IMR-90 (cell line): ENCODE measurements around the gene CNNM3. TPM values are rescaled to one million over a fixed set of nuclear protein-coding genes. Genes with fewer than 3 reads are reported as not detected.
A peak's percentile ranks its signal among the peaks of the same experiment; 100 is the strongest.

Experiments
- ATAC-seq: fragments of 200-7000 bp; cut with Tn5 transposase; 2 replicates; pipeline ENCODE4 v1.9.1; 2020; ENCODE audit warnings: low read depth, mild to moderate bottlenecking, moderate library complexity
- BruUV-seq: library from RNA; stranded (reverse); fragments of 400-500 nt; replicated peaks from 2 replicates; lab custom pipeline; 2021; lab: Mats Ljungman, UMichigan
- CTCF ChIA-PET: fragments of 300-600 bp; formaldehyde crosslinking; extraction: SDS; loops from one replicate; lab custom pipeline; 2021; ENCODE audit warnings: antibody characterized with exemption; lab: Yijun Ruan, JAX
- POLR2A ChIA-PET: fragments of 300-600 bp; sonication (Branson Sonifier 250); formaldehyde crosslinking; loops from one replicate; lab custom pipeline; 2022; ENCODE audit warnings: antibody characterized with exemption; ENCODE audit not compliant: unreplicated experiment; lab: Charles Lee
- DNase-seq: peaks from one replicate; pipeline ENCODE4 v3.0.0; 2013
- H2AFZ ChIP-seq: replicated peaks from 2 replicates; pipeline ENCODE3; 2013; ENCODE audit warnings: low read length, mild to moderate bottlenecking; ENCODE audit not compliant: poor library complexity
- H2AK5ac ChIP-seq: 2 replicates; pipeline ENCODE4 v1.6.1; 2013; ENCODE audit warnings: low read depth, low read length, inconsistent platforms
- H2AK9ac ChIP-seq: replicated peaks from 2 replicates; pipeline ENCODE3; 2013; ENCODE audit warnings: mild to moderate bottlenecking, low read depth, low read length, moderate library complexity; ENCODE audit not compliant: poor library complexity
- H2BK120ac ChIP-seq: 2 replicates; pipeline ENCODE4 v1.6.1; 2013; ENCODE audit warnings: low read depth, low read length, inconsistent platforms
- H2BK15ac ChIP-seq: 3 replicates; pipeline ENCODE4 v1.6.1; 2013; ENCODE audit warnings: low read depth, low read length, inconsistent platforms
- H2BK20ac ChIP-seq: 2 replicates; pipeline ENCODE4 v1.6.1; 2013; ENCODE audit warnings: low read depth, mild to moderate bottlenecking, inconsistent platforms, low read length, moderate library complexity
- H2BK5ac ChIP-seq: 2 replicates; pipeline ENCODE4 v1.6.1; 2013; ENCODE audit warnings: mild to moderate bottlenecking, low read depth, low read length, inconsistent platforms; ENCODE audit not compliant: poor library complexity, severe bottlenecking
- H3K14ac ChIP-seq: replicated peaks from 2 replicates; pipeline ENCODE4 v1.6.1; 2013; ENCODE audit warnings: low read depth, low read length, inconsistent platforms
- H3K18ac ChIP-seq: 2 replicates; pipeline ENCODE4 v1.6.1; 2013; ENCODE audit warnings: low read depth, low read length, control low read depth
- H3K23ac ChIP-seq: 2 replicates; pipeline ENCODE4 v1.6.1; 2013; ENCODE audit warnings: low read depth, low read length, inconsistent platforms
- H3K27ac ChIP-seq: 2 replicates; pipeline ENCODE4 v1.5.1; 2013; ENCODE audit warnings: mild to moderate bottlenecking, control low read depth, low read length; ENCODE audit not compliant: insufficient read depth
- H3K27me3 ChIP-seq: 2 replicates; pipeline ENCODE4 v1.6.1; 2013; ENCODE audit warnings: low read length; ENCODE audit not compliant: control insufficient read depth, insufficient read depth
- H3K36me3 ChIP-seq: 2 replicates; pipeline ENCODE4 v1.6.1; 2013; ENCODE audit warnings: low read length, mixed read lengths; ENCODE audit not compliant: control insufficient read depth, insufficient read depth
- H3K4ac ChIP-seq: 2 replicates; pipeline ENCODE4 v1.6.1; 2013; ENCODE audit warnings: low read depth, low read length, inconsistent platforms
- H3K4me1 ChIP-seq: 2 replicates; pipeline ENCODE4 v1.6.1; 2013; ENCODE audit warnings: low read length, mixed read lengths; ENCODE audit not compliant: control insufficient read depth, insufficient read depth
- H3K4me2 ChIP-seq: 2 replicates; pipeline ENCODE4 v1.6.1; 2013; ENCODE audit warnings: low read depth, mild to moderate bottlenecking, control low read depth, low read length, moderate library complexity
- H3K4me3 ChIP-seq: 2 replicates; pipeline ENCODE4 v1.5.1; 2013; ENCODE audit warnings: low read depth, mild to moderate bottlenecking, control low read depth, low read length, moderate library complexity; ENCODE audit not compliant: insufficient read depth
- H3K56ac ChIP-seq: 2 replicates; pipeline ENCODE4 v1.6.1; 2013; ENCODE audit warnings: low read length, inconsistent platforms; ENCODE audit not compliant: insufficient read depth; ENCODE audit errors: extremely low read depth
- H3K79me1 ChIP-seq, 2 experiments: 2 replicates each; pipeline ENCODE4 v1.6.1; 2013; ENCODE audit warnings: low read length in 2 of 2, inconsistent platforms in 1 of 2, low read depth in 1 of 2
- H3K9ac ChIP-seq: 2 replicates; pipeline ENCODE4 v1.6.1; 2013; ENCODE audit warnings: low read depth, low read length, control low read depth
- H3K9me1 ChIP-seq: 2 replicates; pipeline ENCODE4 v1.6.1; 2013; ENCODE audit warnings: low read length, inconsistent platforms; ENCODE audit not compliant: insufficient read depth
- H3K9me3 ChIP-seq: 2 replicates; pipeline ENCODE4 v1.6.1; 2013; ENCODE audit warnings: low read length; ENCODE audit not compliant: control insufficient read depth, insufficient read depth
- H4K20me1 ChIP-seq: 2 replicates; pipeline ENCODE4 v1.6.1; 2013; ENCODE audit warnings: low read length, inconsistent platforms; ENCODE audit not compliant: insufficient read depth
- H4K5ac ChIP-seq: 2 replicates; pipeline ENCODE4 v1.6.1; 2013; ENCODE audit warnings: mild to moderate bottlenecking, low read depth, low read length, control low read depth
- H4K8ac ChIP-seq, 2 experiments: 2 replicates each; pipeline ENCODE4 v1.6.1; 2013; ENCODE audit warnings: low read depth in 2 of 2, low read length in 2 of 2, control low read depth in 1 of 2, inconsistent platforms in 1 of 2
- H4K91ac ChIP-seq: 2 replicates; pipeline ENCODE4 v1.6.1; 2013; ENCODE audit warnings: low read depth, low read length, inconsistent platforms; ENCODE audit not compliant: insufficient read depth
- BHLHE40 ChIP-seq: fragments of 150-350 bp; IDR thresholded peaks from 2 replicates; pipeline ENCODE4 v1.6.1; 2016; ENCODE audit warnings: mild to moderate bottlenecking, low read depth, low read length
- CHD1 ChIP-seq: IDR thresholded peaks from 2 replicates; pipeline ENCODE4 v1.6.1; 2012; ENCODE audit warnings: low read depth, low read length, improper control_type of control experiment
- CTCF ChIP-seq: conservative IDR thresholded peaks from 2 replicates; pipeline ENCODE4 v1.5.1; 2012; ENCODE audit warnings: mild to moderate bottlenecking, low read depth, low read length, improper control_type of control experiment
- ELK1 ChIP-seq: fragments of 150-350 bp; IDR thresholded peaks from 2 replicates; pipeline ENCODE4 v1.6.1; 2016; ENCODE audit warnings: low read depth, mild to moderate bottlenecking, low read length, moderate library complexity, borderline replicate concordance
- FOS ChIP-seq: fragments of 150-350 bp; IDR thresholded peaks from 2 replicates; pipeline ENCODE4 v1.6.1; 2016; ENCODE audit warnings: low read depth, low read length
- MAZ ChIP-seq: IDR thresholded peaks from 2 replicates; pipeline ENCODE4 v1.6.1; 2012; ENCODE audit warnings: low read depth, mild to moderate bottlenecking, low read length, improper control_type of control experiment, moderate library complexity, borderline replicate concordance
- MXI1 ChIP-seq: IDR thresholded peaks from 2 replicates; pipeline ENCODE4 v1.6.1; 2012; ENCODE audit warnings: low read depth, mild to moderate bottlenecking, low read length, moderate library complexity, borderline replicate concordance
- NFE2L2 ChIP-seq: fragments of 150-350 bp; IDR thresholded peaks from 2 replicates; pipeline ENCODE4 v1.6.1; 2016; ENCODE audit warnings: low read depth, mild to moderate bottlenecking, low read length
- POLR2A ChIP-seq: IDR thresholded peaks from 2 replicates; pipeline ENCODE4 v1.6.1; 2012; ENCODE audit warnings: mild to moderate bottlenecking, low read depth, low read length
- RAD21 ChIP-seq: IDR thresholded peaks from 2 replicates; pipeline ENCODE4 v1.6.1; 2012; ENCODE audit warnings: low read length, improper control_type of control experiment
- RCOR1 ChIP-seq: IDR thresholded peaks from 2 replicates; pipeline ENCODE4 v1.6.1; 2012; ENCODE audit warnings: mild to moderate bottlenecking, low read length, improper control_type of control experiment; ENCODE audit not compliant: insufficient replicate concordance
- RFX5 ChIP-seq: IDR thresholded peaks from 2 replicates; pipeline ENCODE4 v1.8.0; 2012; ENCODE audit warnings: low read depth, mild to moderate bottlenecking, low read length, moderate library complexity
- SMC3 ChIP-seq: fragments of 150-350 bp; IDR thresholded peaks from 2 replicates; pipeline ENCODE4 v1.6.1; 2016; ENCODE audit warnings: low read depth, mild to moderate bottlenecking, antibody characterized with exemption, low read length, moderate library complexity
- USF2 ChIP-seq: fragments of 150-350 bp; IDR thresholded peaks from 2 replicates; pipeline ENCODE4 v1.6.1; 2017; ENCODE audit warnings: mild to moderate bottlenecking, antibody characterized with exemption, low read length, low read depth
- WGBS, 2 experiments: methylation state at CpG; one replicate each; pipeline versions ENCODE4 v1.1.5 to v1.1.7; 2013; ENCODE audit warnings: missing lambda C conversion rate in 2 of 2; ENCODE audit not compliant: insufficient read length in 1 of 2; ENCODE audit errors: extremely low coverage in 2 of 2; 5-methylcytosine and 5-hydroxymethylcytosine counted together
- dilution Hi-C: fragments of 300-500 bp; cut with HindIII; formaldehyde crosslinking; loops from one replicate; pipeline ENCODE4 v1.14.3; 2018; ENCODE audit warnings: low sequenced_read_pairs; ENCODE audit not compliant: unreplicated experiment
- in situ Hi-C: fragments of 300-500 bp; cut with MboI; formaldehyde crosslinking; loops from 3 replicates; pipeline ENCODE4 v1.14.3; 2019; ENCODE audit warnings: low sequenced_read_pairs, inconsistent platforms, mixed read lengths
- intact Hi-C: fragments of 100-400 bp; cut with micrococcal nuclease; formaldehyde crosslinking; loops from 2 replicates; pipeline ENCODE4 v1.10.0; 2022
- polyA plus RNA-seq, 3 experiments: library from polyadenylated mRNA; depleted of rRNA; stranded (reverse); fragments of >200 nt; gene quantifications; 2 replicates each; pipeline ENCODE4 v1.2.3, GENCODE V29; 2012; ENCODE audit warnings: low replicate concordance in 1 of 3
- total RNA-seq: library from RNA; depleted of rRNA; stranded (reverse); fragments of >200 nt; gene quantifications from 2 replicates; pipeline ENCODE4 v1.2.3, GENCODE V29; 2012

CNNM3 gene
- total and polyA plus RNA-seq, 2 of the 4 experiments (the other 2 are of a cell fraction) = 2.3 to 6.1 TPM

- Histone ChIP-seq H2AFZ (peak overlapping the region; percentile 98), H4K20me1 (peaks cover 35% of the 10 kb centered on the region), H3K4me1 (peaks cover 7% of the 10 kb centered on the region; the same call in 1 of the 2 replicates), H3K9ac (peak overlapping the region; percentile 94), H3K9me1 (no peaks in the 10 kb centered on the region; the same call in 1 of the 2 replicates), H3K36me3 (peaks cover 29% of the 10 kb centered on the region), H2AK5ac (no peak overlapping the region), H3K27ac (peak overlapping the region; percentile 88), H3K4ac (peak overlapping the region; percentile 94; the same call in 1 of the 2 replicates), H3K4me3 (peak overlapping the region; percentile 87), H4K8ac (peak overlapping the region; percentile 52 to 76; a peak in 2 of 4 replicates), H2BK15ac (no peak overlapping the region), H3K4me2 (peak overlapping the region; percentile 32; the same call in 1 of the 2 replicates), H2AK9ac (peak overlapping the region; percentile 100), H3K9me3 (no peaks in the 10 kb centered on the region), H3K18ac (peak overlapping the region; percentile 53; the same call in 1 of the 2 replicates), H2BK5ac (peak overlapping the region; percentile 89), H3K56ac (no peak overlapping the region), H3K14ac (no peak overlapping the region; the same call in 1 of the 2 replicates), H4K91ac (peak overlapping the region; percentile 84; the same call in 1 of the 2 replicates), H3K27me3 (no peaks in the 10 kb centered on the region), H3K79me1 (peaks cover 5 to 40% of the 10 kb centered on the region in 2 experiments), H2BK20ac (no peak overlapping the region), H2BK120ac (no peak overlapping the region), H3K23ac (no peak overlapping the region), H4K5ac (no peak overlapping the region; the same call in 1 of the 2 replicates)
- intact Hi-C loops (loop anchor here (1.0 kb wide), 1 partner anchor 82 kb away; no protein-coding TSS in a partner anchor), in situ Hi-C loops (loop anchor here (25.0 kb wide), 1 partner anchor 243 kb away; the partner anchor contains the start of gene ANKRD36), dilution Hi-C loops (no loop called here)
- DNase-seq = peak; percentile 74
- ATAC-seq = peak; percentile 60
- ChIA-PET CTCF (interaction anchor here (3.6 kb wide), 1 partner anchor 11 kb away, joined by 20 read pairs; the partner anchor contains the start of gene ANKRD39), POLR2A (no interaction called here)
- 1% methylated on average over 41 of the region's 64 CpGs; no CpG with 5 or more reads in 1 of the 2 experiments for WGBS, 2 experiments
- BruUV-seq = no TSS peak
- no peak for TF ChIP-seq ELK1
- TF ChIP-seq BHLHE40 = no peak
- no peak for TF ChIP-seq CHD1
- TF ChIP-seq SMC3 = no peak
- no peak for TF ChIP-seq RAD21
- peak; percentile 14; the same call in 1 of the 2 replicates for TF ChIP-seq MAZ
- no peak for TF ChIP-seq RFX5
- TF ChIP-seq MXI1 = peak; percentile 0; the same call in 1 of the 2 replicates
- no peak for TF ChIP-seq RCOR1
- no peak for TF ChIP-seq NFE2L2
- no peak for TF ChIP-seq CTCF
- TF ChIP-seq POLR2A = peak; percentile 34; the same call in 1 of the 2 replicates
- TF ChIP-seq USF2 = no peak
- no peak for TF ChIP-seq FOS
Observed at GRCh38 chr2:96869281-96869821, 53.3 kb downstream of the CNNM3 start.
